ENCODE data around the gene LY6G5B. TPM values are rescaled to one million over a fixed set of nuclear protein-coding genes. Genes with fewer than 3 reads are reported as not detected.
A peak's percentile ranks its signal among the peaks of the same experiment; 100 is the strongest.

Gene LY6G5B
- total and polyA plus RNA-seq, 2 donors (not counting 1 experiment from before 2014, with no cell fraction given) = 2.0 to 2.8 TPM

GRCh38 chr6:31651602-31652191 lies 18.1 kb upstream of the LY6G5B start:
- Histone ChIP-seq H3K4me1 (ENCODE audit: control insufficient read depth, extremely low read depth, insufficient read depth, low read length) (no peaks in the 10 kb centered on the region), H4K20me1 (ENCODE audit: control insufficient read depth, extremely low read depth, insufficient read depth, low read length) (no peaks in the 10 kb centered on the region), H3K27me3 (ENCODE audit: control insufficient read depth, insufficient read depth, low read length) (no peaks in the 10 kb centered on the region), H3K27ac (ENCODE audit: insufficient read depth, low read length) (peak overlapping the region; percentile 98), H3K36me3 (ENCODE audit: control insufficient read depth, insufficient read depth, low read length) (peaks cover 8% of the 10 kb centered on the region), H2AFZ (ENCODE audit: low read length) (peak overlapping the region; percentile 30), H3K79me2 (ENCODE audit: control insufficient read depth, insufficient read depth, low read length) (peaks cover 30% of the 10 kb centered on the region), H3K4me3 (replicated peaks in 1 of 4; ENCODE audit: control extremely low read depth in 1 of 4, insufficient read depth in 1 of 4, low read depth in 3 of 4, low read length in 4 of 4) (peak overlapping the region; percentile 55 to 96 (median 66)), H3K4me2 (ENCODE audit: extremely low read depth, insufficient read depth, low read length) (peak overlapping the region; percentile 49), H3K9ac (ENCODE audit: insufficient read depth, low read length) (peak overlapping the region; percentile 96), H3K9me3 (ENCODE audit: control insufficient read depth, insufficient read depth, low read depth, low read length) (no peaks in the 10 kb centered on the region)
- DNase-seq (ENCODE audit: low read depth in 2 of 2) = peak; percentile 72 to 77
- TF ChIP-seq CTCF (conservative IDR thresholded peaks at IDR 0.05 in 1 of 2, IDR thresholded peaks at IDR 0.05 in 1 of 2; ENCODE audit: low read depth in 1 of 2, low read length in 2 of 2) = no peak
- TF ChIP-seq EZH2 (IDR thresholded peaks at IDR 0.05; ENCODE audit: low read length, missing control alignments) = no peak

DNA sequence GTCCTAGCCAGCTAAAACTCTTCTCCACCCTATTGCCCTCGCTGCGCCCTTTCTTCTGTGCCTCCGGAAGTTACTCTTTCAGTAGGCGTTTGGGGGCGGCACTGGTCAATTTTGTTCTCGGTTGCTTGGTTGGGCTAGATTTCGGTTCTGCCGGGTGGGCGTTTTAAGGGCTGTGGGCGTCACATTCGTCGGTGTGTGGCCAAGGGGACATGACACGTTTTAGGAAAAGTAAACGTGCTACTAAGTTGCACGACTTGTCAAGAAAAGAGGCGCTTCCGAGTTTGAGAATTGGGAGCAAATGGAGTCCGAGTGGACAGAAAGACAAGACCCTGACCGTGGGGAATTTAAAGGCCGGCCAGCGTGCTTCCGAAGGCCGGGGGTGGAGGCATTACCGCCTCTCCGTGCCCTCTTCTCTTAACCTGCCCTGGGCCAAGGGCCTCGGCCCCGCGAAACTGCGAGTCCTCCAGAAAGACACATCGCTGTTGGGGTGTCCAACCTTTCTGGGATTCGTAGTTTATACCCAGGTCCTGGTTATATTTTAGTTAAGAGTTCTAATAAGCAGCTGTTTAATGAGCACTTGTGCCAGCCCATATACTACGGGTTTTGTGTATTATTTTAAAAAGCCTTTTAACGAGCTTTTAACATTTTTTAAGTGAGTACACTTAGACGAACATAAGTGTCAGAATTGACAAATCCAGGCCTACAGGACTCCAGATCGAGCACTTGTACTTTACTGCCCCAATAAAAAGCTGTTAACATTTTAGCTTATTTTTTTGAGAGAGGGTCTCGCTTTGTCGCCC lies 16.7 kb upstream of the LY6G5B start:
- peak overlapping the region; percentile 79 for H3K4me2 ChIP-seq (ENCODE audit: extremely low read depth, insufficient read depth, low read length)
- H3K4me1 ChIP-seq (ENCODE audit: control insufficient read depth, extremely low read depth, insufficient read depth, low read length) = no peaks in the 10 kb centered on the region
- TF ChIP-seq EZH2 (IDR thresholded peaks at IDR 0.05; ENCODE audit: low read length, missing control alignments) = no peak
- TF ChIP-seq CTCF (conservative IDR thresholded peaks at IDR 0.05 in 1 of 2, IDR thresholded peaks at IDR 0.05 in 1 of 2; ENCODE audit: low read depth in 1 of 2, low read length in 2 of 2) = peak; percentile 12 to 13
- H3K4me3 ChIP-seq (replicated peaks in 1 of 4; ENCODE audit: control extremely low read depth in 1 of 4, insufficient read depth in 1 of 4, low read depth in 3 of 4, low read length in 4 of 4) = peak overlapping the region; percentile 55 to 96 (median 66)
- H3K36me3 ChIP-seq (ENCODE audit: control insufficient read depth, insufficient read depth, low read length) = peaks cover 6% of the 10 kb centered on the region
- H3K27ac ChIP-seq (ENCODE audit: insufficient read depth, low read length) = peak overlapping the region; percentile 98
- no peaks in the 10 kb centered on the region for H4K20me1 ChIP-seq (ENCODE audit: control insufficient read depth, extremely low read depth, insufficient read depth, low read length)
- H3K27me3 ChIP-seq (ENCODE audit: control insufficient read depth, insufficient read depth, low read length) = no peaks in the 10 kb centered on the region
- no peaks in the 10 kb centered on the region for H3K9me3 ChIP-seq (ENCODE audit: control insufficient read depth, insufficient read depth, low read depth, low read length)
- peak in 1 of 2 donors; percentile 88 for DNase-seq (ENCODE audit: low read depth in 2 of 2)
- H2AFZ ChIP-seq (ENCODE audit: low read length) = peak overlapping the region; percentile 73
- peaks cover 34% of the 10 kb centered on the region for H3K79me2 ChIP-seq (ENCODE audit: control insufficient read depth, insufficient read depth, low read length)
- H3K9ac ChIP-seq (ENCODE audit: insufficient read depth, low read length) = peak overlapping the region; percentile 96

GRCh38 chr6:31654574-31655348 lies 15.0 kb upstream of the LY6G5B start:
- H3K9me3 ChIP-seq (ENCODE audit: control insufficient read depth, insufficient read depth, low read depth, low read length) = no peaks in the 10 kb centered on the region
- DNase-seq (ENCODE audit: low read depth in 2 of 2) = no peak
- H4K20me1 ChIP-seq (ENCODE audit: control insufficient read depth, extremely low read depth, insufficient read depth, low read length) = no peaks in the 10 kb centered on the region
- peaks cover 5% of the 10 kb centered on the region for H3K36me3 ChIP-seq (ENCODE audit: control insufficient read depth, insufficient read depth, low read length)
- H3K27me3 ChIP-seq (ENCODE audit: control insufficient read depth, insufficient read depth, low read length) = no peaks in the 10 kb centered on the region
- H3K27ac ChIP-seq (ENCODE audit: insufficient read depth, low read length) = no peak overlapping the region
- peaks cover 9% of the 10 kb centered on the region for H3K4me1 ChIP-seq (ENCODE audit: control insufficient read depth, extremely low read depth, insufficient read depth, low read length)
- TF ChIP-seq EZH2 (IDR thresholded peaks at IDR 0.05; ENCODE audit: low read length, missing control alignments) (no peak), CTCF (conservative IDR thresholded peaks at IDR 0.05 in 1 of 2, IDR thresholded peaks at IDR 0.05 in 1 of 2; ENCODE audit: low read depth in 1 of 2, low read length in 2 of 2) (no peak)
- no peak overlapping the region for H3K4me3 ChIP-seq (replicated peaks in 1 of 4; ENCODE audit: control extremely low read depth in 1 of 4, insufficient read depth in 1 of 4, low read depth in 3 of 4, low read length in 4 of 4)
- H3K79me2 ChIP-seq (ENCODE audit: control insufficient read depth, insufficient read depth, low read length) = peaks cover 43% of the 10 kb centered on the region
- no peak overlapping the region for H3K9ac ChIP-seq (ENCODE audit: insufficient read depth, low read length)
- no peak overlapping the region for H2AFZ ChIP-seq (ENCODE audit: low read length)
- no peak overlapping the region for H3K4me2 ChIP-seq (ENCODE audit: extremely low read depth, insufficient read depth, low read length)
